GM19099 (cell line): ENCODE results near the gene NHERF1.

Experiments used
- POLR2A ChIP-seq: IDR thresholded peaks from 3 replicates; pipeline ENCODE4 v1.6.1; 2011; ENCODE audit warnings: low read depth; ENCODE audit not compliant: insufficient read length; ENCODE audit errors: extremely low read depth

NHERF1 gene

DNA sequence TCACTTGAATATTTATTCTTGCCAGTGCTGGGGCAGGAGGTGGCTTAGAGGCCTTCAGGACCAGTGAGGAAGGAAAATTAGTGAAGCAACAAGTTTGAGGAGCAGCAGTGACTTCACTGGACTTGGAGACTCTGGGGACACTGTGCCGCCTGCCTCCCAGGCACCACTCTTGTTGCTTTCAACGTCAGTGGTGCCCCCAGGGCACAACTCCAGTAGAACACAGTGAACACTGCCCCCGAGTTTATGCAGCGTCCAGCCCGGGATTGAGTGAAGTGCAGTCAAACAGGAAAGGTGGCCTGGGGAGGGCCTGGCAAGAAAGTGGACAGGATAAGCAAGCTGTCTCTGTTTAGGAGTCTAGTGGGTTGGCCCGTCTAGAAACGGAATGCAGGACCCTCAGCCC is 52.1 kb downstream of the NHERF1 start:
- TF ChIP-seq POLR2A, result no peak

DNA sequence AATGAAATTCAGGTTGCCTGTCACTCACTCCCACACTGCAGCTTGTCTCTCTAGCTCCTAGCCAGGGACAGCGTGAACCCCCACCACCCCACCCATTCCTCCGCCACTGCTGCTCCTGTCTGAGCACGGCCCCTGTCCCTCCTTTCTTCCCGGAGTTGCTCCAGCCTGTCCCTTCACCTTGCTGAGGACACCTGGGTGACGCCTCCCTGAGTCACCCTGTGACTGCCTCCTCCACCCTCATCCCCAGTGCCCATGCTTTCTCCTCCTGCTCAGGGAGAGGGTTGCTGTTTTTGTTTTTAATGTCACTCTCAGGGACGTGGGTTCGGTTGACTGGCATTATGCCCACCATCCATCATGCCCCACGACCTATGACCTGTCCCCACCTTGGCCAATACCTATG is 53.5 kb downstream of the NHERF1 start:
- TF ChIP-seq POLR2A, result no peak

DNA sequence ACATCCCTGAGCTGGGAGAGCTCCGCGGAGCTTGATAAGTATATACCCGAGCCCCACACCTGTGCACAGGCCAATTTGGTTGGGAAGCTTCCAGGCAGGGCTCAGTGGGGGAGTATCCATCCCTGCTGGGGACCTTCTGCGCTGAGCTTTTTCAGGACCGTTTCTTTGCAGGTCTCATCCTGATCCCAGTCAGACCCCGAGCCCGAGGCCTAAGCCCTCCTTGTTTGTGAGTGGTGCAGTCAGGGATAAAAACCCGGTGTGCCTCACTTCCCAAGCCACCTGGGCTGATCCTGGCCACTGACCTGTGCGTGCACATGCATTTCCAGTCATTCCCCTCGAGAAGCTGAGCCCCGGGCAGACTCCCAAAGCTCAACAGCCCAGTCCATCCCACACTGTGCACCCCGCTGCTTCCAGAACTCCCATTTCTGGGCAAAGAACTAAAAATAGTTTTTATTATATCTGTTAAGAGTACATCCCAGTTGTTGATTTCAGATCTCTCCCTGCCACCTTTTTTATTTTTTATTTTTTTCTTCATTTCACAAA is 55.0 kb downstream of the NHERF1 start:
- TF ChIP-seq POLR2A, result no peak

DNA sequence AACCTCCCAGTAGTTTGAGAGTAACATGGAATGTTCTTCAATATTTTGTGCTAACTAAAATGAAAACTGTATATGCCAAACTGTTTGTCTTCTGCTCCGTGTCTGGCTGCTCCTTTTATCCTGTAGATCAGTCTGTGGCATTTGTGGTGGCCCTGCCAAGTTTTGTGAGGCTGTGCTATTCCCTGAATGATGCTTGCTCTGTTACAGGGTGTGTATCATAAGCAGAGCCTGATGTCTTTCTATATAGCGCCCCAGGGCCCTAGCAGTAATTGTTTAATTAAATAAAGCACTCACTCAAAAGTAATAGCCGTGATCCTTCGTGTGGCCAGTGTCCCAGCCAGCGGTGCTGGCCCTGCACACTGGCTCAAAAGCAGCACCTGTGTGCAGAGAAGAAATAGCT is 55.5 kb downstream of the NHERF1 start:
- no peak for TF ChIP-seq POLR2A

DNA sequence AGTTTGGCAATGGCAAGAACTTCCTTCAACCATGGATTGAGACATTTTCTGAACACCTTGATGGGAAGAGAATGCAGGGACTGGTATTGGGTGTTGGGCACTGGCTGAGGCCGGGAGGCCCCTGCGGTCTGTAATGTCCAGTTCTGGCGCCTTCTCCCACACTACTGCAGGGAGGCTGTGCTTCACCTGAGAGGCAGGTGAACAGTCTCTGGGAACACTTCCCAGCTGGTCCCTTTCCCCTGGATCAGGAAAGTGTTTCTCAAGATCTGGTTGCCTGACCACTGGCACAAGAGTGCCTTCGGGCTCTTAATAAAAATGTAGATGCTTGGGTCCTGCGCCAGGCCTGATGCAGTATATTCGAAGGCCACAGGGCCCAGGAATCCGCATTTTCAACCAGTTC is 56.3 kb downstream of the NHERF1 start:
- TF ChIP-seq POLR2A, result no peak

DNA sequence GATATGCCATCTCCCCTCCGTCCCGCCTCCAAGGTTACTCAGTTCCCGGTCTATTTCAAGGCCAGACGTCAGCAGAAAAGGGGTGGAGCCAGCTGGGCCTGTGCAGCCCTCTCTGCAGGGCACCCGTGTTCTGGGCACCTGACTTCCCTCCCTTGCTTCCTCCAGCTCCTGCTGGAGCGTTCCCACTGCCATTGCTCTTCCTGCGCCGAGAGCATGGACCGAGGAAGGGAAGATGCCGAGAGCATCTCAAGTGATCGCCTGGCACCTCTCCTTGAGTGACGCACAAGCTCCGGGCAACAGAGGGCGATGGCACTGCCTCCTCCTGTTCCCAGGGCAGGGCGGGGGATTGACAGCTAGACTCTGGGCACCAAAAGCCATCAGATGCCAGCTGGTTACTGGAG is 57.2 kb downstream of the NHERF1 start:
- no peak for TF ChIP-seq POLR2A

DNA sequence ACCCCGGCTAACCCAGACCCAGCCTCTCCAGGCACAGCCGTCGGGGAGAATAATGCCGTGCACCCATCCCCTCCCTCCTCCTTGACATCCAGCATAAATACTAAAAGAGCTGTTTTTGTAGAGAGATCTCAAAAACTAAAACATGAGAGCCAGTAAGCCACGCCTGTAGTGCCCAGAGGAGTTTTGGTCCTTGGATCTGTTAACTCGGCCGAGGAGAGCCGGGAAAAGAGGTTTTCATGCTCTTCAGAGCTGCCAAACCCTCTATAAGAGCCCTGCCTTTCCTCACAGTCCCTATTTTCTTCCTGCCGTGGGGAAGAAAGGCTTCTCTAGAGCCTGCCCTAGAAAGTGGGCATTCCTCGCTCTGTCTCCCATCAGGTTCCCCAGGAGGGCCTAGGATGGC is 57.9 kb downstream of the NHERF1 start:
- no peak for TF ChIP-seq POLR2A

DNA sequence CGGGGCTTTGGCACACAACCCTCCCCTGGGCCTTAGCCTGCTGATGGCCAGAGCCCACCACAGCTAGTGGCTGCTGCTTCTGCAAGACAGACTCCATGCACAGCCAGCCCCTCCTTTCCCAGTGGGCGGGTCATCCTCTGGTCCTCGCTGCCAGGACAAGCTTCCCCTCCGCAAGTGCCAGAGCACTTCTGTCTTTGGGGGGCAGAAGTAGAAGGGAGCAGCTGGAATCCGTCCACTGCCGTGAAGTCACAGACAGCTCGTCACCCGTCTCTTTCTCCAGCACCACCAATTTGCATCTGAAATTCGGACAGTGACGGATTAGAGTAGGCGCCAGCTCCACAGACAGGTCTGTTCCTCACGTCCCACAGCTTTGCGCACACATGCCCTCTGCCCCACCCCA is 59.0 kb downstream of the NHERF1 start:
- TF ChIP-seq POLR2A, result no peak

DNA sequence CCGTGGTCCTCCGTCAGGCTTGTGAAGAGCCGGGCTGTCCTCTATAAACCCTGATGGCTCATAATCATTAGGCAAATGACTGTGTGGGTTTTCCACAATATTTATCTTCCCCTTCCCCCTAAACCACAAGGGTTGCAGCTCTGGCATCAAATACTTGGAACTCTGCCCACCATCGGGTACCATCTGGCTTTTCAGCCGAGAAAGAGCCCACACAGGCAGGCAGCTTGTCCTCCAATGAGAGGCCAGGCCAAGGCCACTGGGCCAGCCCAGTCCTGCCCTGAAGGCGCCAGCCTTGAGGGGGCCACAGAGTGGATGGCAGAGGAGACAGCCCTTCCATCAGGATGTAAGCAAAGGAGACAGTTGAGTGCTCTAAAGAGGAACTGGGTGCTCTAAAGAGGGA is 59.5 kb downstream of the NHERF1 start:
- no peak for TF ChIP-seq POLR2A

DNA sequence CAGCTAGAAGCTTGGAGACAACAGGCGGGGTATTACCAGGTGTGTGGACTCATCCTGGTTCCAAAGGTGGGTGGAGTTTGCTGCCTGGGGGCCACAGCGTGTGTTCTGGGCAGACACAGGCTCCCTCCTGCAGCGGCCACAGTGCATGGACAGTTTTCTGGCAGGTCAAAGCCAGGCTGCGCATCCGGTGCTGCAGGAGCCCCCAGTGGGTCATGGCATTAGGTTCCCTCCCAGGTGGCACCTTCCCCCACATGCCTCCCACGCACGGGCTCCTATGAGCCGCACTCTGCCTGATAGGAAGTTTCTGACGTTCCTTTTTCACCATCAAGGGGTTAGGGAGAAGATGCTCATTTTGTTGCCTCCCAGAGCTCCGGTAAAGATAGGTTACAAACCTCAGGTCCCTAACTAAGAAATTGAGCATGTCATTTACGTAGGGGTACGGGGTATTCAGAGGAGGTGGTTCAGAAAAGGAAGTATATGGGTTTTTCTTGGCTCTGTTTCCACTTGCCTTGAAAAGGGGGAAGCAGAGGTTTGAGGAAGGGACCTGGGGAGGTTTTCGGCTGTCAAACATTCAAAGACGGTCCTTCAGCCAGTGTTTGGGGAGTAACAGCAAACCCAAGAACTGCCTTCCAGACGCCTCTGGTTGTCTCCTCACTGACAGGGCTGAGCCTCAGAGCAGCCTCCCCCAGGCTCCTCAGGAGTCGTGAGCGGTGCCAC is 60.4 kb downstream of the NHERF1 start:
- TF ChIP-seq POLR2A, result no peak

DNA sequence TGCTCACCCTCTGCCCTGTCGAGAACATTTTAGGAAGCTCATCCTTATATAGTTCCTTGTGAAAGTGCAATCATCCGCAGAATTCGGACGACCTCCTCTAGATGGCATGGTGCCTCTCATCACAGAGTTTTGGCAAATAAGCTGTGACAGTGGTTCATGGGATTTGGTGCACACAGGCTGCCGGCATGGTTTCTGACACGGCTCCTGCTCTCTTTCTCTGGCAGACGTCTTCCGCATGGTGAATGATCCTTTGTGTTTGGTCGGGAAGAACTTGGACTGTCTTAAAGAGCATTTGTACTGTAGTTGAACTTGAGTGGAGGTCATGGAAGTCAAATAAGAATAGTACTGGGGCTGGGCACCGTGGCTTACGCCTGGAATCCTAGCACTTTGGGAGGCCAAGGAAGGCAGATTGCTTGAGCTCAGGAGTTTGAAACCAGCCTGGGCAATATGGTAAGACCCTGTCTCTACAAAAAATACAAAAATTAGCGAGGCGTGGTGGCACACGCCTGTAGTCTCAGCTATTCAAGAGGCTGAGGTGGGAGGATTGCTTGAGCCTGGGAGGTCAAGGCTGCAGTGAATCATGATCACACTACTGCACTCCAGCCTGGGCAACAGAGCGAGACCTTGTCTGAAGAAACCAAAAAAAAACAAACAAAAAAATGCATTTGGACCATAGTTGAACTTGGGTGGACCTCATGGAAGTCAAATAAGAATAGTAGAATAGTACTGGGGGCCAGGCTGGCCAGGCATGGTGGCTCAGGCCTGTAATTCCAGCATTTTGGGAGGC is 62.5 kb downstream of the NHERF1 start:
- no peak for TF ChIP-seq POLR2A

DNA sequence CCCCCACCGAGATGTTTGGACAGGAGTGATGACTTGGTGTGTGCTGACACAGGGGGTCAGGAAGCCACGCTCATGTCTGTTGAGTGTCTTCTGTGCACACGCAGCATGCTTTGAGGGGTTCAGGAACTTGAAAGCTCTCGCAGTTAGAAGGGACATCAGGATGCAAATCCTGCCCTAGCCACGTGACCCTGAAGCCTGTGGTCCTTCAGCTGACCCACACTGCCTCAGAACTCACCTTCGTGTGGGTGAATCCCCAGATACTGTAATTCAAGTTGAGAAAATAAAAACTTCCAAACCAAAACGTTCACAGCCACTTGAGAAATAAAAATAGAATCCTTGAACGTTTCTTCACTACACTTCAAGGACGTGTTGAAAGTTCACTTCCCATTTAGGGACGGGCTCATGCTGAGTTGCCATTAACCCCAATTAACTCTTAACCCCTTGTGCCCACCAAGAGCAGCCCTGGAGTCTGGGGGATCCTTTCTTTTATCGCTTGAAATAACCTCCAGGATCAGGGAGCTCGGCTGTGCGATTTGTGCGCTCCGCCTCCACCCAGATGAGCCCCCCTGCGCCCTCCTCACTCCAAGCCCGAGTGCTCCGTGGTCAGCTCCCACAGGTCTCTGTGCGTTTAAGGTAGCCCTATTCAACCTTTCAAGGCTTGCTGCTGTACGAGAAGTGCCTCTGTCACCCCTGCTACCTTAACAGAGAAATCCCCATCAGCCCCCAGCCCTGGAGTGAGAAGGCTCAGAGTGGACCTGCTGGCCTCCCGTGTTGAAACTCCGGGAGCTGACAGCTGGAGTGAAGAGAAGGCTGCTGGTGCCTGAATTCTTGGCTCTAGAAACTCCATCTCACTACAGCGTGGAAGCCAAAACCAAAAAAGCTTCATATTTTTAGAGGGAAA is 63.9 kb downstream of the NHERF1 start:
- TF ChIP-seq POLR2A, result no peak

DNA sequence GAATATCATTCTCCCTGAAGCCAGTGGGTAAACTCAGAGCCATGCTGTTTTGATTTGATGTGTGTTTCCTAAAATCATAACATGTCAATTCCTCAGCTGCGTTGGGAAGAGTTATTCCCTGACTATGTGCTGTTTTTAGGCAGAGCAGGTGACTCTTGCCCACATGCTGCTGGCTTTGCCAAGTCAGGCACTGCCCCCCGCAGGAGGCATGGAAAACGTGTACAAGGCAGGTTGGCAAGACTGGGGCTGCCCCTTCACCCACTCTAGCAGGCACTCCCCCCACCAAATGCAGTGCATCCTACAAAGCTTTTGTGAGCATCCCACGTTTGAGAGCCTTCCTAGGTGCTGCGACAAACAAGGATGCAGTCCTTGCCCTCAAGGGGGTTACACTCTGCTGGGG is 66.0 kb downstream of the NHERF1 start:
- no peak for TF ChIP-seq POLR2A

DNA sequence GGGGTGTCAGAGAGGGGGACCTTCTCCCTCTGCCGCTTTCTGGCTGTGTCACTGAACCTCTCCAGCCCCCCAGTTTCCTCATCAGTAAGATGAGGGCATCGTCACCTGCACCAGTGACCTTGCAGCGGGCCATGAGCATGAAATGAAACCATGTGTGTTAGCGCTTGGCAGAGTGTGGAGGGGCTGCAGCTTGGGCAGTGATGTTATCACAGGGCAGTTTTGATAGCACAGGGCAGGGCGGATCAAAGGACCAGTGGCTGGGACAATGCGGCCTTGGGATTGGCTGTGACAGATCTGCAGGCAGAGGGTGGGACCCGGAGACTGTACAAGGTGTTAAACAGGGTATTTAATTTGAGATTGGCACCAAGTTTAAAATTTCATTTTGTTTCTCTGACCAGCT is 66.6 kb downstream of the NHERF1 start:
- TF ChIP-seq POLR2A, result no peak
